Measurements from ENCODE around the gene C19orf73. TPM values are rescaled to one million over a fixed set of nuclear protein-coding genes. Genes with fewer than 3 reads are reported as not detected.

Gene C19orf73
- total RNA-seq, 1 donor from 2014 or later: not detected

DNA sequence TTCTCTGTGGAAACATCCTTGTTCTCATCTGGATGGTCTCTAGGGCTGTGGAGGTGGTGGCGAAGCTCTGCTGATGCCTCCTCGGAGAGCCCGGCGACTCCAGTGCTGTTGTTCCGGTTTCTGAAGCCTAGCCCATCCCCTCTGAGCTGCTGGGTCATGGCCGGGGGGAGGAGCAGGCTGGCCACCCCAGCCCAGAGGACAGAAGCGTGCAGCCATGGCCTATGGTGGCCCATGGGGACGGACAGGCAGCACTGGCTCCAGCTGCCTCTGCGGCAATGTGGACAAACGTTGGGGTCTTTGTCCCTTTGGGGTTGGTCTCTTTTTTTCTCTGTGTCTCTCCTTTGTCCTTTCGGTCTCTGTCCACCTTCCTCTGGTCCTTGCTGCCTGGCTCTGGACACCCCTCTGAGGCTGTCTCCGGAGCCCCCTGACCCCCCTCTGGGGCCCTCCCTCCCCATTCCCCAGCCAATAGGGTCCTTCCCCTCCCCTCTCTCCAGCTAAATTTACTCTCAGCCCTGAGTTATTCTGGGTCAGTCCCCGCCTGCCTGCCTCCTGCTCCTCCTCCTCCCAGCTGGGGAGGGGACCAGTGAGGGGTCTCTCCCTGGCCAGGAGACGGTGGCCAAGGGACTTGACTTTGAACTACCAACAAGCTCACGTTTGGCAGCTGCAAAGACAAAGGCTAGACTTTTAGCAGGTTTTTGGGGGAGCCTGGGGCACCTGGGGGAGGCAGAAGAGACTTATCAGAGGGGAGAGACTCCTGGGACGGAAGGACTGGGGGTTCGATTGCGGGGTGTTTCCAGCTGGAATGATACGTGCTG, 36.3 kb upstream of the C19orf73 start, which contains the start of gene HRC:
HRC (minus strand) TSS at position 392 of the 815 bp plus-strand sequence; CDS start at position 233, 159 bp downstream.
- TF ChIP-seq, protein P1, sequence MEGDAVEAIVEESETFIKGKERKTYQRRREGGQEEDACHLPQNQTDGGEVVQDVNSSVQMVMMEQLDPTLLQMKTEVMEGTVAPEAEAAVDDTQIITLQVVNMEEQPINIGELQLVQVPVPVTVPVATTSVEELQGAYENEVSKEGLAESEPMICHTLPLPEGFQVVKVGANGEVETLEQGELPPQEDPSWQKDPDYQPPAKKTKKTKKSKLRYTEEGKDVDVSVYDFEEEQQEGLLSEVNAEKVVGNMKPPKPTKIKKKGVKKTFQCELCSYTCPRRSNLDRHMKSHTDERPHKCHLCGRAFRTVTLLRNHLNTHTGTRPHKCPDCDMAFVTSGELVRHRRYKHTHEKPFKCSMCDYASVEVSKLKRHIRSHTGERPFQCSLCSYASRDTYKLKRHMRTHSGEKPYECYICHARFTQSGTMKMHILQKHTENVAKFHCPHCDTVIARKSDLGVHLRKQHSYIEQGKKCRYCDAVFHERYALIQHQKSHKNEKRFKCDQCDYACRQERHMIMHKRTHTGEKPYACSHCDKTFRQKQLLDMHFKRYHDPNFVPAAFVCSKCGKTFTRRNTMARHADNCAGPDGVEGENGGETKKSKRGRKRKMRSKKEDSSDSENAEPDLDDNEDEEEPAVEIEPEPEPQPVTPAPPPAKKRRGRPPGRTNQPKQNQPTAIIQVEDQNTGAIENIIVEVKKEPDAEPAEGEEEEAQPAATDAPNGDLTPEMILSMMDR (IDR thresholded peaks at IDR 0.05): no peak
- no peak for TF ChIP-seq POLR2A (IDR thresholded peaks at IDR 0.05)
- TF ChIP-seq POLR2AphosphoS5 (IDR thresholded peaks at IDR 0.05; ENCODE audit: insufficient read depth in 1 of 2, low read depth in 1 of 2): no peak
- DNase-seq (ENCODE audit: extremely low spot score in 2 of 2): no peak
- no peak within 1 kb of the TSS for H3K4me3 ChIP-seq
- intact Hi-C loops (cut with DNase I): no loop called here
- H3K4me1 ChIP-seq: peaks cover 39% of the 10 kb centered on the region
- H3K9me3 ChIP-seq: no peaks in the 10 kb centered on the region
- no peaks in the 10 kb centered on the region for H3K27me3 ChIP-seq
- peak within 1 kb of the TSS; percentile 39 for H3K27ac ChIP-seq
- H3K36me3 ChIP-seq: no peaks in the 10 kb centered on the region

DNA sequence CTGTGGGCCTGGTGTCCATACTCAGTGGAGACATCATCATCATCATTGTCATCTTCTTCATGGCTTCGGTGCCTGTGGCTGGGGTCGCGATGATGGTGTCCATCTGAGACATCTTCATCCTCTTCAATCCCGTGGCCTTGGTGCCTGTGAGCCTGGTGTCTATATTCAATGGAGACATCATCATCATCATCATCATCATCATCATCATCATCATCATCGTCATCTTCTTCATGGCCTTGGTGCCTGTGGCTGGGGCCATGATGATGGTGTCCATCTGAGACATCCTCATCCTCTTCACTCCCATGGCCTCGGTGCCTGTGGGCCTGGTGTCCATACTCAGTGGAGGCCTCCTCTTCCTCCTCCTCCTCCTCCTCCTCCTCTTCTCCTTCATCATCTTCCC, 35.3 kb upstream of the C19orf73 start:
- Histone ChIP-seq H3K27me3 (no peaks in the 10 kb centered on the region), H3K9me3 (no peaks in the 10 kb centered on the region), H3K27ac (no peak overlapping the region), H3K4me3 (no peak overlapping the region), H3K4me1 (peaks cover 43% of the 10 kb centered on the region), H3K36me3 (no peaks in the 10 kb centered on the region)
- intact Hi-C loops (cut with DNase I): no loop called here
- TF ChIP-seq, protein P1 (IDR thresholded peaks at IDR 0.05): no peak
- no peak for TF ChIP-seq POLR2A (IDR thresholded peaks at IDR 0.05)
- TF ChIP-seq POLR2AphosphoS5 (IDR thresholded peaks at IDR 0.05; ENCODE audit: insufficient read depth in 1 of 2, low read depth in 1 of 2): no peak
- DNase-seq (ENCODE audit: extremely low spot score in 2 of 2): no peak

DNA sequence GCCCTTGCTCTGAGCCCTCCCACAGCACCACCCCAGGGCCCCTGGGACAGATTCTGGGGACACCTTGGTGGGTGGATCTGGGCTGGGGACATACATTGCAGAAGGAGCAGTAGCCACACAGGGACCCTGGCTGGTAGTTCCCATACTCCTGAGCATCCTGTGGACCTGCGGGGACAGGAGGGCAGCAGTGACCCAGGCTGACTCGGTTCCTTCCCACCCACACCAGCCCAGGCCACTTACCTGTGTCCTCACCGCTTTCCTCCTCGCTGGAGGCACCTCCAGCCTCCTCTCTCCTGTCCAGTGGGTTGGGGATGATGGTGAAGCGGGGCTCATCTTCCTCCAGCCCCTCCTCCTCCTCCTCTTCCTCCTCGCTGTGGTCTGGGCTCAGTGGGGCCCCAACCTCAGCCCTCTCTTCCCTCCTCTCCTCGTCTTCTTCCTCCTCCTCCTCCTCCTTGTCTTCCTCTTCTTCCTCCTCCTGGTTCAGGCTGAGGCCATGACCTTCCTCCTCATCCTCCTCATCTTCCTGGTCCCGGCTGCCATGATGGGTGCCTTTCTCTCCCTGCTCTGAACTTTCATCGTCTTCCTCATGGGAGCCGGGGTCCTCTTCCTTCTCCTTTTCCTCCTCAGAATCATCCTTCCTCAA, 34.3 kb upstream of the C19orf73 start:
- Histone ChIP-seq H3K4me1 (peaks cover 43% of the 10 kb centered on the region), H3K9me3 (no peaks in the 10 kb centered on the region), H3K4me3 (no peak overlapping the region), H3K27ac (no peak overlapping the region), H3K27me3 (no peaks in the 10 kb centered on the region), H3K36me3 (no peaks in the 10 kb centered on the region)
- no peak for DNase-seq (ENCODE audit: extremely low spot score in 2 of 2)
- TF ChIP-seq POLR2A (IDR thresholded peaks at IDR 0.05) (no peak), POLR2AphosphoS5 (IDR thresholded peaks at IDR 0.05; ENCODE audit: insufficient read depth in 1 of 2, low read depth in 1 of 2) (no peak)
- TF ChIP-seq, protein P1 (IDR thresholded peaks at IDR 0.05): no peak
- intact Hi-C loops (cut with DNase I): no loop called here

DNA sequence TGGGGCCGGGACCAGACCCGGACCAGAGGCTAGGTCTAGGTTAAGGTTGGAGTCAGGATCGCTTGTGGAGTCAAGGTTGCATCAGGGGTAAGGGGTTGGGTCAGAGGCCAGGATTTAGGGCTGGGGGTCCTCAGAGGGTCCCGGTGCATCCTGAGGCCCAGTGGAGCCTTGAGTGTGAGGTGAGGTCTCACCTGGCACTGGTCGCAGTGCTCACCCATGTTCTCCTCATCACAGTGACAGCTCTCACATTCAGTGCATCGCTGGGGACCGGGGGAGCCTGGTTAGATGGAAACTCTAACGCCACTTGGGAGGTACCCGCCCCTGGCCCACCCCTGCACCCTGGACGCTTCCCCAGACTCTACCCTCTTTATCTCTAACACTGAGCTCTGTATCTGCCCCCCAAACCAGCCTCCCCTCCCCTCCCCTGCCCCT, 33.2 kb upstream of the C19orf73 start:
- Histone ChIP-seq H3K27ac (no peak overlapping the region), H3K27me3 (no peaks in the 10 kb centered on the region), H3K9me3 (no peaks in the 10 kb centered on the region), H3K36me3 (no peaks in the 10 kb centered on the region), H3K4me3 (no peak overlapping the region), H3K4me1 (peaks cover 39% of the 10 kb centered on the region)
- DNase-seq (ENCODE audit: extremely low spot score in 2 of 2): no peak
- intact Hi-C loops (cut with DNase I): no loop called here
- TF ChIP-seq POLR2AphosphoS5 (IDR thresholded peaks at IDR 0.05; ENCODE audit: insufficient read depth in 1 of 2, low read depth in 1 of 2) (no peak), POLR2A (IDR thresholded peaks at IDR 0.05) (no peak)
- TF ChIP-seq, protein P1 (IDR thresholded peaks at IDR 0.05): no peak
